A673 (cell line): ENCODE data around the gene LMF1. TPM values are rescaled to one million over a fixed set of nuclear protein-coding genes. Genes with fewer than 3 reads are reported as not detected.

Experiments
- BruUV-seq: library from RNA; stranded (reverse); fragments of 400-500 nt; replicated peaks from 2 replicates; lab custom pipeline; 2021; lab: Mats Ljungman, UMichigan
- CTCF ChIA-PET: fragments of 300-600 bp; sonication (Branson Sonifier 250); formaldehyde crosslinking; loops from one replicate; lab custom pipeline; 2022; ENCODE audit warnings: antibody characterized with exemption; lab: Charles Lee
- POLR2A ChIA-PET: fragments of 300-600 bp; sonication (Branson Sonifier 250); formaldehyde crosslinking; loops from one replicate; lab custom pipeline; 2022; ENCODE audit warnings: antibody characterized with exemption; ENCODE audit not compliant: low non-redundant PET; lab: Charles Lee
- DNase-seq: peaks from one replicate; pipeline ENCODE4 v3.0.0-alpha.2; 2015; ENCODE audit warnings: low spot score
- H3K27ac ChIP-seq: fragments of 200-600 bp; sonication (generic); 2 replicates; pipeline ENCODE4 v1.5.1; 2016; ENCODE audit warnings: mixed run types, low read depth, mild to moderate bottlenecking, mixed read lengths, antibody characterized with exemption, low read length; ENCODE audit not compliant: poor library complexity, severe bottlenecking
- H3K27me3 ChIP-seq: fragments of 200-600 bp; sonication (generic); replicated peaks from 2 replicates; pipeline ENCODE4 v1.6.1; 2017; ENCODE audit warnings: mixed run types, low read depth, mild to moderate bottlenecking, mixed read lengths, antibody characterized with exemption, low read length; ENCODE audit not compliant: insufficient read depth, poor library complexity
- H3K36me3 ChIP-seq: fragments of 200-600 bp; sonication (generic); 2 replicates; pipeline ENCODE4 v1.6.1; 2016; ENCODE audit warnings: mixed run types, mild to moderate bottlenecking, mixed read lengths, antibody characterized with exemption, low read length; ENCODE audit not compliant: insufficient read depth, poor library complexity, severe bottlenecking
- H3K4me1 ChIP-seq: fragments of 200-600 bp; sonication (generic); 2 replicates; pipeline ENCODE4 v1.6.1; 2017; ENCODE audit warnings: mixed run types, mild to moderate bottlenecking, mixed read lengths, antibody characterized with exemption, low read length; ENCODE audit not compliant: insufficient read depth, poor library complexity, severe bottlenecking
- H3K4me3 ChIP-seq: fragments of 200-600 bp; sonication (generic); 2 replicates; pipeline ENCODE4 v1.5.1; 2016; ENCODE audit warnings: low read depth, mixed run types, mild to moderate bottlenecking, mixed read lengths, low read length; ENCODE audit not compliant: poor library complexity, severe bottlenecking
- H3K9me3 ChIP-seq: fragments of 200-600 bp; sonication (generic); 2 replicates; pipeline ENCODE4 v1.6.1; 2016; ENCODE audit warnings: mixed run types, low read depth, mild to moderate bottlenecking, mixed read lengths, antibody characterized with exemption, low read length; ENCODE audit not compliant: poor library complexity, severe bottlenecking
- EZH2 ChIP-seq: fragments of 200-600 bp; sonication (generic); IDR thresholded peaks from 2 replicates; pipeline ENCODE4 v1.6.1; 2017; ENCODE audit warnings: borderline replicate concordance, low read depth, mild to moderate bottlenecking, mixed read lengths, antibody characterized with exemption, low read length; ENCODE audit not compliant: poor library complexity, severe bottlenecking
- intact Hi-C: fragments of 100-400 bp; cut with micrococcal nuclease; formaldehyde crosslinking; loops from one replicate; pipeline ENCODE4 v1.10.0; 2022; ENCODE audit not compliant: unreplicated experiment
- total RNA-seq: library from RNA; stranded (reverse); gene quantifications from 2 replicates; pipeline ENCODE4 v1.2.3, GENCODE V29; 2021
- TF ChIP-seq, protein P1 (sequence below): fragments of 300-800, 200-600 bp; sonication (generic); conservative IDR thresholded peaks from 2 replicates; pipeline ENCODE4 v1.5.1; 2017; ENCODE audit warnings: low read depth, mild to moderate bottlenecking, antibody characterized with exemption, low read length, moderate library complexity, mixed read lengths

LMF1 gene
- total RNA-seq, 1 experiment from 2014 or later, result 21.0 TPM

DNA sequence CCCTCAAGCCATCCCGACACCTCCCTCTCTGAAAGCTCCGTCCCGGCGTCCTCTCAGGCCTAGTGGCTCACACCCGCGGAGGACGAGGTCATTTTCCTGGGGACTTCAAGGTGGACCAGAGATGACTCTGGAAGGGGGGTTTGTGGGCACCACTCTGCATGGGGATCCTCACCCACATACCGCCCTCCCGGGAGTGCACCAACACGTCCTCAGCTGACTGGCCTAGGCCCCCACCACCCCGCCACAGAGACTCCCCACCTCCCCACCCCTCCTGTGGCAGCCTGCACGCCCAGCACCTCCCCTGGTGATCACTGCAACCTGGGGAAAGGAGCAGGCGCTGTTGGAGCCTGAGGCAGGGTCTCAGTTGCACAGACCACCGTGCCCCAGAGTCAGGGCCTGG is 8.4 kb upstream of the LMF1 start:
- no peak for DNase-seq
- intact Hi-C loops, result no loop called here
- peaks cover 20% of the 10 kb centered on the region for H3K27me3 ChIP-seq
- H3K4me3 ChIP-seq, result no peak overlapping the region
- TF ChIP-seq, protein P1, sequence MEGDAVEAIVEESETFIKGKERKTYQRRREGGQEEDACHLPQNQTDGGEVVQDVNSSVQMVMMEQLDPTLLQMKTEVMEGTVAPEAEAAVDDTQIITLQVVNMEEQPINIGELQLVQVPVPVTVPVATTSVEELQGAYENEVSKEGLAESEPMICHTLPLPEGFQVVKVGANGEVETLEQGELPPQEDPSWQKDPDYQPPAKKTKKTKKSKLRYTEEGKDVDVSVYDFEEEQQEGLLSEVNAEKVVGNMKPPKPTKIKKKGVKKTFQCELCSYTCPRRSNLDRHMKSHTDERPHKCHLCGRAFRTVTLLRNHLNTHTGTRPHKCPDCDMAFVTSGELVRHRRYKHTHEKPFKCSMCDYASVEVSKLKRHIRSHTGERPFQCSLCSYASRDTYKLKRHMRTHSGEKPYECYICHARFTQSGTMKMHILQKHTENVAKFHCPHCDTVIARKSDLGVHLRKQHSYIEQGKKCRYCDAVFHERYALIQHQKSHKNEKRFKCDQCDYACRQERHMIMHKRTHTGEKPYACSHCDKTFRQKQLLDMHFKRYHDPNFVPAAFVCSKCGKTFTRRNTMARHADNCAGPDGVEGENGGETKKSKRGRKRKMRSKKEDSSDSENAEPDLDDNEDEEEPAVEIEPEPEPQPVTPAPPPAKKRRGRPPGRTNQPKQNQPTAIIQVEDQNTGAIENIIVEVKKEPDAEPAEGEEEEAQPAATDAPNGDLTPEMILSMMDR, result no peak
- TF ChIP-seq EZH2, result no peak
- BruUV-seq, result no TSS peak
- peaks cover 4% of the 10 kb centered on the region for H3K4me1 ChIP-seq
- ChIA-PET POLR2A (no interaction called here), CTCF (no interaction called here)
- H3K36me3 ChIP-seq, result no peaks in the 10 kb centered on the region
- no peaks in the 10 kb centered on the region for H3K9me3 ChIP-seq
- no peak overlapping the region for H3K27ac ChIP-seq

DNA sequence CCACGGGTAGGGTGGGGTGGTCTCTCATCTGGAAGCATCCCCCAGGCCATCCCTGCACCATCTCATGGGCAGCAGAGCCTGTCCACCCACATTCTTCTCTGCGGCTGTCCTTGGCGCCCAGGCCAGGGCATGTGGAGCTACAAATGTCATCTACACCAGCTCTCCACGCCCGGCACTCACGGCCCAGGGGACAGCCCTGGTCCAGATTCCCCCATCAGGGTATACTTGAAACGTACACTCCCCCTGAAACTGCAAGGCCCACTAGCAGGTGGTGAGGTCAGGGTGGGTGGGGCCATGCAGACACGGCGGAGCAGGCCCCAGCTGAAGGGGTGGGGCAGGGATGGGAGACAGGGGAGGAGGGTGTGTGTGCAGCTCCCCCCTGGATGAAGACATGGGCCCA is 7.6 kb upstream of the LMF1 start:
- no peak overlapping the region for H3K4me3 ChIP-seq
- no peaks in the 10 kb centered on the region for H3K9me3 ChIP-seq
- no peak for TF ChIP-seq EZH2
- TF ChIP-seq, protein P1, result no peak
- BruUV-seq, result no TSS peak
- ChIA-PET CTCF (no interaction called here), POLR2A (no interaction called here)
- peaks cover 17% of the 10 kb centered on the region for H3K27me3 ChIP-seq
- no peak overlapping the region for H3K27ac ChIP-seq
- H3K4me1 ChIP-seq, result peaks cover 4% of the 10 kb centered on the region
- intact Hi-C loops, result no loop called here
- H3K36me3 ChIP-seq, result no peaks in the 10 kb centered on the region
- no peak for DNase-seq

- POLR2A ChIA-PET, result no interaction called here
- Histone ChIP-seq H3K27me3 (peaks cover 11% of the 10 kb centered on the region), H3K27ac (no peak overlapping the region), H3K4me3 (no peak overlapping the region), H3K36me3 (no peaks in the 10 kb centered on the region), H3K4me1 (peaks cover 4% of the 10 kb centered on the region), H3K9me3 (no peaks in the 10 kb centered on the region)
- TF ChIP-seq EZH2, result no peak
- TF ChIP-seq, protein P1, result no peak
- BruUV-seq, result no TSS peak
- DNase-seq, result no peak
- CTCF ChIA-PET, result no interaction called here
- intact Hi-C loops, result no loop called here
These were observed 7.1 kb upstream of the LMF1 start for GRCh38 chr16:977896-978295.
